Stomach (tissue), 4 donors: Measurements from ENCODE around the gene SLC6A12.
A peak's percentile ranks its signal among the peaks of the same experiment; 100 is the strongest.

Source experiments
- CTCF ChIP-seq, 7 experiments: fragments of 450-650 bp in 4 of 7; fragments of 200-600 bp in 3 of 7; sonication (generic) in 3 of 7; IDR thresholded peaks; one replicate each; pipeline ENCODE4 v1.5.1; 2016 to 2019; ENCODE audit warnings: antibody characterized with exemption in 7 of 7, control low read depth in 2 of 7, mild to moderate bottlenecking in 1 of 7
- EP300 ChIP-seq: sonication (generic); formaldehyde crosslinking; IDR thresholded peaks from one replicate; pipeline ENCODE4 v1.6.1; 2017; ENCODE audit warnings: antibody characterized with exemption
- POLR2A ChIP-seq, 4 donors: fragments of 450-650 bp; IDR thresholded peaks; one replicate each; pipeline ENCODE4 v1.6.1; 2016; ENCODE audit warnings: antibody characterized with exemption in 4 of 4, control low read depth in 2 of 4, mild to moderate bottlenecking in 1 of 4, moderate library complexity in 1 of 4
- POLR2AphosphoS5 ChIP-seq, 3 donors: sonication (generic); formaldehyde crosslinking; IDR thresholded peaks; one replicate each; pipeline ENCODE4 v1.6.1; 2016; ENCODE audit warnings: antibody characterized with exemption in 3 of 3

DNA sequence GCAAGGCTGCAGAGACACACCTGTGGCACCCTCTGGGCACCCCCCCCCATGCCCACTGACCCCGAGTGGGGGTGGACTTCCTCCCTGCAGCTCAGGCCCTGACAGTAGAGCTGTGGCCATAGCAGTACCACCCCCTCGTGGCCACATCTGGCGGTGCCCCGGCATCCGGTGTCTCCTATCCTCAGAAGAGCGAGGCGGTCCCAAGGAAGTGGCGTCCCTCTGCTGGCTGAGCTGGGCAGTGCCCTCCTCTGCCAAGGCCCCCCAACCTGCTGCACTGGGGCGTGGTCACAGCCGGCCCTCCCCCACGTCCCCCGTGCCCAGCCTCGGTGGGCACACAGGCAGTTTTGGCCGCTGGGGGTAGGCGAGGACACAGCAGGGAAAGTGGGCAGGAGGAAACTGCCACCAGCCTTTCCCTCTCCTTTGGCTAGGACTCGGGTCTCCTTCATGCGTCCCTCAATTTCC is 6.0 kb upstream of the SLC6A12 start:
- TF ChIP-seq CTCF (IDR thresholded peaks at IDR 0.05): peak in 5 of 7 experiments; percentile 21 to 58 (median 34)
- TF ChIP-seq EP300: no peak
- no peak for TF ChIP-seq POLR2A (IDR thresholded peaks at IDR 0.05)
- no peak for TF ChIP-seq POLR2AphosphoS5 (IDR thresholded peaks at IDR 0.05)
